Stimulated activated CD8-positive, alpha-beta memory T cell treated with anti-CD3 and anti-CD28 coated beads, Interleukin-4, amount 100 ng/mL, for 4 hours (primary cell): ENCODE measurements around the gene TXNL4A.
"Not testable (repeated sequence)": the region's sequence is repeated elsewhere in the genome, so short reads cannot be mapped to it uniquely, and the experiment has no call there.

Experiments
- DNase-seq, 2 donors: peaks; one replicate each; pipeline ENCODE4 v3.0.0-alpha.2; 2020; ENCODE audit warnings: low read depth in 2 of 2, low spot score in 1 of 2

TXNL4A gene

GRCh38 chr18:79999701-80000100, 11.3 kb upstream of the TXNL4A start:
- DNase-seq: not testable (repeated sequence)

DNA sequence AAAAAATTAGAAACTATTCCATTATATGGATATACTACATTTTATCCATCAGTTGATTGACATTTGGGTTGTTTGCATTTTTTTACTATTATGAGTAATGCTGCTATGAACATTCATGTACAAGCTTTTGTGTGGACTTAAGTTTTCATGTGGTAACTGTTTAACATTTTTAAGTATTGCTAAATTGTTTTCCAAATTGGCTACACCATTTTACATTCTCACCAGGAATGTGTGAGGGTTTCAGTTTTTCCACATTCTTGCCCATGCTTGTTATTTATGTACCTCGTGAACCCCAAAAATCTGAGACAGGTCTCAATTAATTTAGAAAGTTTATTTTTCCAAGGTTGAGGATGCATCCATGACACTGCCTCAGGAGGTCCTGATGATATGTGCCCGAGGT, 3.1 kb upstream of the TXNL4A start:
- no peak for DNase-seq

GRCh38 chr18:79989195-79989497, 783 bp upstream of the TXNL4A start:
- DNase-seq: no peak

GRCh38 chr18:79988071-79988450, 302 bp downstream of the TXNL4A start:
- DNase-seq: peak; percentile 12 to 21

DNA sequence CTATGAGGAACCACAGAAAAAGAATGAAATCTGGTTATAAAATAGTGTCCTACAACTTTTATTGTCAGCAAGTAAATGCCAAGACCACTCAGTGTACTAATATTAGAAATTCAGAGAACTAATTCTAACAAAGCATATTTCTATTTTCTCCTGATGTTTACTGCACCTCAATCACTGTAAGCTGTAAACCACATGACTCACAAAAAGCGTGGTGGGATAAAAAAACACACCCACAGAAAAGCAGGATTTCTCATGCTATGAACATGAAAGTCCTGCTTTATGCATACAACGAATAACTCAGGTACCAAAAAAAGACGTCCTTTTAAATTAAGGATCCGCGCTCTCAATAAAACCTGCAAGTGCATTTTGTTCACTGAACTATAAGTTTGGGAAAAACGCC, 797 bp downstream of the TXNL4A start:
- DNase-seq: no peak

DNA sequence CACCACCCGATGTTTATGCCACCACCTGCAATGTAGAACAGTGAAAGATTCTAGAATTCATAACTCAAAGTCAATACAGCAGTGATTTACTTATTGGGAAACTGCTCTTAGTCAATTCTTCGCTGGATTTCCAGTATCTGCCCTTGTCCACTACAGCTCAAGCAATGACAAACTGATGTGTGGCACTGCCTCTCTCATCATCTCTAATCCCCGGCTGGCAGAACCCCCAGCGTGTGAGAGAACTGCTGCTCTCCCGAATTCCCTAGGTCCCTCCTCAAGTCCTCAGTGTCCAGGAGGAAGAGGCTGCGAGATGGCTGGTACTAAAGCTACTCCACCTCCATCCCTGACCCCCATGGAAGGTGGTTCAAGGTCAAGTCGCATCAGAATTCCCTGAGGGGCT, 1.6 kb downstream of the TXNL4A start:
- no peak for DNase-seq

- DNase-seq: no peak
These were observed 3.2 kb downstream of the TXNL4A start for GRCh38 chr18:79985172-79985571.

DNA sequence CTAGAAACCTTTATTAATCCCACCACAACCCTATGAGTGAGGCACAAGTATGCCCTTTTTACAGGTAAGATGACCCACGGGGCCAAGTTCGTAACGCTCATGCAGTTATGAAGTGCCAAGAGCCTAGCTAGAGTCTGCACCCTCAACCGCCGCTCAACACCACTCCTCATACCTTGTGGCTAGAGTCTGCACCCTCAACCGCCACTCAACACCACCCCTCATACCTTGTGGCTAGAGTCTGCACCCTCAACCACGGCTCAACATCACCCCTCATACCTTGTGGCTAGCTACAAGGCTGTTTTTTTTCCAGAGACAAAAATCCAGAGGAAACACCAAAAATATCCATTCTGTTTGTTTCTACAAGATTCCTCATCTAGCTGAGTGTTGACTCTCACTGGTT, 4.6 kb downstream of the TXNL4A start:
- no peak for DNase-seq

DNA sequence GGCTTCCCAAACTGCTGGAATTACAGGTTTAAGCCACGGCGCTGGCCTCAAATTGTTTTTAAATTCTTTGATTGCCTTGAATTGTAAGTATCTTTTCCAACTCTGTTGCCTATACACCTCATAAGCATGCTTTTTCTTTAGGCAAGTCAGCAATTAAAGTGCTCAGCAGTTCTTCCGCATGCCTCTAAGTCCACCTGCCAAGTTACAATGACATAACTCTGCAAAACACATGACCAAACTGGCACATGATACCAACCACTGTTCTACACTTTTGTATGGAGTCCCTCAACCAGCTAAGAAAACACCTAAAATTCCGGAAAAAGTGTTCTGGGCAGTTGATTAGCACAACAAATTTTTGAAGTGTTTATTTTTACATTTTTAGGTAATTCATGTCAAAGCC, 5.1 kb downstream of the TXNL4A start:
- no peak for DNase-seq

DNA sequence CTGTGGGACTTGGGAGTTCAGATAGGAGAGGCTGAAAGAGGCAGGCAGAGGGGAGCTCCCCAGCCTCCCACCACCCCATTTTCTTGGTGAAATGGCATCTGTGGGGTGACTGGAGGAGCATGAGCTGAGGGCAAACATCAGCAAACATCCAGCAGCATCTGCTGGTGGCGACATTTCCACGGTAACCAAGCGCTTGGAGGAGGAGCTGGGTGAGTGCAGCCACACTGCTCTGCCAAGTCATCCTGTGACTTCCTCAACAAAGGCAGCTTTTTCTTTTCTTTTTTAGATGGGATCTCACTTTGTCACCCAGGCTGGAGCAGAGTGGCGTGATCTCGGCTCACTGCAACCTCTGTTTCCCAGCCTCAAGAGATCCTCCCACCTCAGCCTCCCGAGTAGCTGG, 5.6 kb downstream of the TXNL4A start:
- DNase-seq: no peak

GRCh38 chr18:79980585-79980984, 7.8 kb downstream of the TXNL4A start:
- no peak for DNase-seq

GRCh38 chr18:79979843-79980242, 8.5 kb downstream of the TXNL4A start:
- no peak for DNase-seq

DNA sequence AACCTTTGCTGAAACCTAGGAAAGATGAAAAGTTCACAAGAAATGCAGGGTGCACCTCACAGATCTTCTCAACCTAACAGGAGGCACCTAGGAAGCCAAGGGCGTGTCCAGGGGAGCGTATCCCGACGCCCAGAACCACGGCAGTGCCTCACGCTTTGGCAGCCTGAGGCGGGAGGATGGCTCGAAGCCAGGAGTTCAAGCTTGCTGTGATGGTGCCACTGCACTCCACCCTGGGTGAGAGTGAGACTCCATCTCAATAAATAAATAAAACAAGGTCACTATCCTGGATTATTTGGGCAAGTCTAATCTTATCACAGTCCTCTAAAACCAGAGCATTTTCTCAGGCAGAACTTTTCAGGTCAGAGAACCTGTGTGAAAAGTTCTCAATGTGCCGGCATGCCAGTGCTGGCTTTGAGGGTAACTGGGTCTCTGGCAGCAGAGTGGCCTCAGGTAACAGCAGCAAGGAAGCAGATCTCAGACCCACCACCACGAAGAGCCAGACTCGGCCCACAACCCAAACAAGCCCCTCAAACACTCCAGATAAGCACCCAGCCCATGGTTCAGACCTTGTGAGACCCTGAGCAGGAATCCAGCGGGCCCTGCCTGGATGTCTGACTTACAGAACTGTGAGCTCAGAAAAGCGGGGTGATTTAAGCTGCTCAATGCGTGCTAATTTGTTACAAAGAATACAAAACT, 12.2 kb downstream of the TXNL4A start:
- no peak for DNase-seq

- DNase-seq: no peak
These were observed 13.3 kb downstream of the TXNL4A start for GRCh38 chr18:79975043-79975442.

DNA sequence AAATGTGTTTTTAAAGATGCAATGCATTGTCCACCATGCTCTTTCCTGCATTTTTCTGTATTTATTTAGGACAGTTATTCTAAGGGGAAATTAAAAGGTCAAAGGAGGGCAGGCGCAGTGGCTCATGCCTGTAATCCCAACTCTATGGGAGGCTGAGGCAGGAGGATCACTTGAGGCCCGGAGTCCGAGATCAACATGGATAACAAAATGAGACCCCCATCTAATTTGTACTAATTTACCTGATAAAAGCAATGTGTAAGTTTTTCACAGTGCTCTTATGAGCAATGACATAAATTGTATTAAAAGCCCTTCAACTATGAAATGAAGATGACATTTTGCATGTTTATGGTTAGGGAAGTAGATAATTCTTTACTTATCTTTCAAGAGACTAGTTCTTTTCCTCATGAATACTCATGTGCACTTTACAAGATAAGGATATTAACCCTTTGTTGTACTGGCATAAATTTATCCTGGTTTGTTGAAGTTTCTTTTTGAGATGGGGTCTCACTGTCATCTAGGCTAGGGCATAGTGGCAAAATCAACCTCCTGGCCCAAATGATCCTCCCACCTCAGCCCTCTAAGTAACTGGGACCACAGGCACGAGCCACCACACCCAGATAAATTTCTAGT, 14.2 kb downstream of the TXNL4A start:
- DNase-seq: no peak

GRCh38 chr18:79973517-79973916, 14.8 kb downstream of the TXNL4A start:
- no peak for DNase-seq

GRCh38 chr18:79972720-79973119, 15.6 kb downstream of the TXNL4A start:
- DNase-seq: no peak

DNA sequence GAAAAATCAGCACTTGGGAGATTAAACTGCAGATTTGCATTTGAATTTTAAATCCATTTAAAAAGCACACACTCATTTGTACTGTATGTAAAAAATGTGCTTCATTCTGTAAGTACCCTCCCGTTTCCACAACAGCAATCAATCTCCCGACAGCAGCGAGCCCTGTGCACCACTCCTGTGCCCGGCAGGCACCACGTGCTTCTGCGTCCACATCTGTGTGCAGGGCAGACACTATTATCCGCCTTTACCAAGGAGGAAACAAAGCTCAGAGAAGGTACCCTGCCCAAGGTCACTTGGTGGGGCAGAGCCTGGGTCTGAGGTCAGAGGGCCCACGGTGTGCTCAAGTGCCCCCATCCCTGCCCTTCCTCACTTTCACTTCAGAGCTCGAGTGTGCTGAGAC, 16.4 kb downstream of the TXNL4A start:
- DNase-seq: no peak

GRCh38 chr18:79971211-79971952, 17.0 kb downstream of the TXNL4A start:
- no peak for DNase-seq

- DNase-seq: no peak
These were observed 17.8 kb downstream of the TXNL4A start for GRCh38 chr18:79970419-79971133.

GRCh38 chr18:79965119-79965902, 23.1 kb downstream of the TXNL4A start:
- no peak for DNase-seq
